Measurements from ENCODE around the gene ZNF385B. TPM values are rescaled to one million over a fixed set of nuclear protein-coding genes. Genes with fewer than 3 reads are reported as not detected.

Gene ZNF385B
- total RNA-seq, 1 donor from 2014 or later = not detected

DNA sequence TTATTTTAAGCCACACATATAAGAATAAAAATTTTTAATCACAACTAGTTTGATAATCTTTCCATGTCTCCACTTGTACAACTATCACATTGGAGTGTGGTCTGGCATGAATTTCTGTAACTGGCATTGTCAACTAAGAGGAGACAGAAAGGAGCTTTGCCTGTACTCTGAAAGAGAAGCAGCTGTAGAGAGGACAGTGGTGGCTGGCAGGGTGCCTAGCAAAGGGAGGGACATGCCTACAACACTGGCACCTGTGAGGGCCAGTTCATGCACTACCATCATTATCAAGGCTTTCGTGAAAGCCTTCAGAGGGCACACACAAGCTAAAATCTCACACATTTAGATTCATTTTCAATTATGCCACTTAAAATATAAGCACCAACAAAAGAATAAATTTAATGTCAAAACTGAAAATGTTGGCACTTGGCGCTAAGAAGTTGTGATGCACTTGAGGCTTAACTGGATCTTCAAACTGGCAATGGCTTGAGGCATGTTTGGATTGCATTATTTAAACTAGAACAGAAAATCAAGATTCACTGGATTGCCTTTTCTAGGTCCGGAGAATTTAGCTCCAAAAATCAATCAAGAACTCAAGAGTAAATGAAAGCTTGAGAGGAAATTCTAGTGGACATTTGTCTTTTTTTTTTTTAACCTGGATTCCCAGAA, 238.6 kb downstream of the ZNF385B start:
- Mint-ChIP-seq H3K4me3 (no peak overlapping the region), H3K9me3 (no peaks in the 10 kb centered on the region), H3K36me3 (ENCODE audit: low read depth) (no peaks in the 10 kb centered on the region), H3K27me3 (peaks cover 3% of the 10 kb centered on the region), H3K27ac (no peak overlapping the region), H3K4me1 (no peaks in the 10 kb centered on the region)
- no peak for DNase-seq
- intact Hi-C loops (cut with micrococcal nuclease) = no loop called here

- Mint-ChIP-seq H3K4me1 (no peaks in the 10 kb centered on the region), H3K4me3 (no peak overlapping the region), H3K36me3 (ENCODE audit: low read depth) (no peaks in the 10 kb centered on the region), H3K9me3 (no peaks in the 10 kb centered on the region), H3K27ac (no peak overlapping the region), H3K27me3 (peaks cover 3% of the 10 kb centered on the region)
- no peak for DNase-seq
- intact Hi-C loops (cut with micrococcal nuclease) = no loop called here
These were observed 239.3 kb downstream of the ZNF385B start for GRCh38 chr2:179622112-179622511.

GRCh38 chr2:179619947-179620467, 241.4 kb downstream of the ZNF385B start:
- H3K4me1 Mint-ChIP-seq = no peaks in the 10 kb centered on the region

DNA sequence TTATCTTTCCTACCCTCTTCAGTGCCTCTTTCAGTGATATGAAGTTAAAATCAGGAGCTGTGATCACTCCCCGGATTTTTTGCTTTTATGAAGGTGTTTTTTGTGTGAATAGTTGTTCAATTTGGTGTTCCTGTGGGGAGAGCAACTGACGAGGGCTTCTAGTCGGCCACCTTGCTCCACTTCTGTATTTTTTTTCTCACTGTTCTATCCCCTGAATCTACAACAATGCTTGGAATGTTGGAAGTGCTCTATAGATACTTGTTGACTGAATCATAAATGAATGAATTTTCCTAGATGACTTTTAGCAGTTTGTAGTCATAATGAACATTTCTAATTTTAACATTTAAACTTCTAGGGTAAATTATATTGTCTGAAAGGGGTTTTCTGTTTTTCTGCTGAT, 247.3 kb downstream of the ZNF385B start:
- Mint-ChIP-seq H3K4me3 (no peak overlapping the region), H3K27me3 (peaks cover 3% of the 10 kb centered on the region), H3K27ac (no peak overlapping the region), H3K4me1 (no peaks in the 10 kb centered on the region), H3K36me3 (ENCODE audit: low read depth) (no peaks in the 10 kb centered on the region), H3K9me3 (no peaks in the 10 kb centered on the region)
- intact Hi-C loops (cut with micrococcal nuclease) = no loop called here
- DNase-seq = no peak

More at GRCh38 chr2:179619947-179620467, 241.4 kb downstream of the ZNF385B start:
- Mint-ChIP-seq H3K27ac (no peak overlapping the region), H3K27me3 (peaks cover 3% of the 10 kb centered on the region), H3K9me3 (no peaks in the 10 kb centered on the region), H3K36me3 (ENCODE audit: low read depth) (no peaks in the 10 kb centered on the region), H3K4me3 (no peak overlapping the region)
- no peak for DNase-seq
- intact Hi-C loops (cut with micrococcal nuclease) = no loop called here

- intact Hi-C loops (cut with micrococcal nuclease) = no loop called here
- Mint-ChIP-seq H3K27ac (no peak overlapping the region), H3K4me3 (no peak overlapping the region), H3K36me3 (ENCODE audit: low read depth) (no peaks in the 10 kb centered on the region), H3K27me3 (peaks cover 3% of the 10 kb centered on the region), H3K9me3 (no peaks in the 10 kb centered on the region), H3K4me1 (no peaks in the 10 kb centered on the region)
- no peak for DNase-seq
These were observed 247.7 kb downstream of the ZNF385B start for GRCh38 chr2:179613701-179614100.

GRCh38 chr2:179613299-179613651, 248.1 kb downstream of the ZNF385B start:
- Mint-ChIP-seq H3K27me3 (peaks cover 2% of the 10 kb centered on the region), H3K9me3 (no peaks in the 10 kb centered on the region), H3K36me3 (ENCODE audit: low read depth) (no peaks in the 10 kb centered on the region), H3K4me1 (no peaks in the 10 kb centered on the region), H3K4me3 (no peak overlapping the region), H3K27ac (no peak overlapping the region)
- intact Hi-C loops (cut with micrococcal nuclease) = no loop called here
- no peak for DNase-seq

DNA sequence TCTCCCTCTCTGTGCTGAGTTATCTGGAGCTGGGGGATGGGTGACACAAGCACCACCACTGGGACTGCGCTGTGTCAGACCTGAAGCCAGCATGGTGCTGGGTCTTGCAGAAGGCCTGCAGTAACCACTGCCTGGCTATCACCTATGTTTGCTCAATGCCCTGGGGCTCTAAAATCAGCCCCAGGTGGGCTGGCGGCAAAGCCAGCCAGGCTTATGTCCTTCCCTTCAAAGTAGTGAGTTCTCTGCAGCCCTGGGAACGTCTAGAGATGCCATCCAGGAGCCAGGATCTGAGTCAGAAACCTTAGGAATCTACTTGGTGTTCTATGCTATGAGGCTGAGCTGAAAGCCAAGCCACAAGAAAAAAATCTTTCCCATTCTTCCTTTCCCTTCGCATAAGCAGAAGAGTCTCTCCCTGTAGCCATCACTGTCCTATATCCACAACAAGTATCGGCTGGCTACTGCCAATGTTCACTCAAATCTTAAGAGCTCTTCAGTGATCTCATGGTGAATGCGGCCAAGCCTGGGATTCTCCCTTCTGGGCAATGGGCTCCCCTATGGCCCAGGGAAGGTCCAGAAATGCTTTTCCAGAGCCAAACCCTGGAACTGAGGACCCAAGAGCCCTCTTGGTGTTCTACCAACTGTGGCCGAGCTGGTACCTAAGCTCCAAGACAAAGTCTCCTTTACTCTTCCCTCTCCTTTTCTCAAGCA, 248.7 kb downstream of the ZNF385B start:
- no peaks in the 10 kb centered on the region for H3K27me3 Mint-ChIP-seq
- no peak for DNase-seq
- intact Hi-C loops (cut with micrococcal nuclease) = no loop called here

GRCh38 chr2:179612108-179612507, 249.3 kb downstream of the ZNF385B start:
- H3K36me3 Mint-ChIP-seq (ENCODE audit: low read depth) = no peaks in the 10 kb centered on the region
- intact Hi-C loops (cut with micrococcal nuclease) = no loop called here
- no peaks in the 10 kb centered on the region for H3K4me1 Mint-ChIP-seq
- no peak overlapping the region for H3K4me3 Mint-ChIP-seq
- H3K27ac Mint-ChIP-seq = no peak overlapping the region
- no peaks in the 10 kb centered on the region for H3K9me3 Mint-ChIP-seq
- H3K27me3 Mint-ChIP-seq = no peaks in the 10 kb centered on the region
- DNase-seq = no peak

More for the DNA sequence above, 248.7 kb downstream of the ZNF385B start:
- H3K27ac Mint-ChIP-seq = no peak overlapping the region
- H3K4me3 Mint-ChIP-seq = no peak overlapping the region
- no peaks in the 10 kb centered on the region for H3K4me1 Mint-ChIP-seq
- H3K9me3 Mint-ChIP-seq = no peaks in the 10 kb centered on the region
- no peaks in the 10 kb centered on the region for H3K36me3 Mint-ChIP-seq (ENCODE audit: low read depth)

DNA sequence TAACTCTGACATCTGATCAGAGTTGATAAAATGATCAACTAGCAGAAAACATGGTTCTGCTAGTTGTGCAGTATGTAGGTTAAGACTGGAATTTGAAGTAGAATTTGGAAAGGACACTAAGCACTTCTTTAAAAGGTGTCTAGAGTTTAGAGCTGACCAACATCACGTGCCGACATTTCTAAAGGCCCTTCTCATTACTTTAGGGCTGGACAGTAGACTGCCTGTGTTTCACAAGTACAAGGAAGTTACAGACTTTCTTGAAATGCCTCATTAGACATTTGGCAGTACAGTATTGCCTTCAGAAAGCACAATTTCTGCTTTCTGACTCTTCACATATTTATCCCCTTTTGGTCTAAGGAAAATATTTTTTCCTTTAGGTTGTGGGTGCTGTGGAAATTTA, 255.3 kb downstream of the ZNF385B start:
- Mint-ChIP-seq H3K4me1 (no peaks in the 10 kb centered on the region), H3K27me3 (no peaks in the 10 kb centered on the region), H3K4me3 (no peak overlapping the region), H3K36me3 (ENCODE audit: low read depth) (no peaks in the 10 kb centered on the region), H3K9me3 (no peaks in the 10 kb centered on the region), H3K27ac (no peak overlapping the region)
- intact Hi-C loops (cut with micrococcal nuclease) = no loop called here
- no peak for DNase-seq

- H3K9me3 Mint-ChIP-seq = no peaks in the 10 kb centered on the region
These were observed 256.1 kb downstream of the ZNF385B start for GRCh38 chr2:179605341-179605740.

GRCh38 chr2:179604598-179604997, 256.8 kb downstream of the ZNF385B start:
- no peak for DNase-seq
- Mint-ChIP-seq H3K9me3 (no peaks in the 10 kb centered on the region), H3K27ac (no peak overlapping the region), H3K4me1 (no peaks in the 10 kb centered on the region), H3K36me3 (ENCODE audit: low read depth) (no peaks in the 10 kb centered on the region), H3K4me3 (no peak overlapping the region), H3K27me3 (no peaks in the 10 kb centered on the region)
- intact Hi-C loops (cut with micrococcal nuclease) = no loop called here

More at GRCh38 chr2:179605341-179605740, 256.1 kb downstream of the ZNF385B start:
- Mint-ChIP-seq H3K4me3 (no peak overlapping the region), H3K36me3 (ENCODE audit: low read depth) (no peaks in the 10 kb centered on the region), H3K4me1 (no peaks in the 10 kb centered on the region), H3K27me3 (no peaks in the 10 kb centered on the region), H3K27ac (no peak overlapping the region)
- intact Hi-C loops (cut with micrococcal nuclease) = no loop called here
- DNase-seq = no peak

DNA sequence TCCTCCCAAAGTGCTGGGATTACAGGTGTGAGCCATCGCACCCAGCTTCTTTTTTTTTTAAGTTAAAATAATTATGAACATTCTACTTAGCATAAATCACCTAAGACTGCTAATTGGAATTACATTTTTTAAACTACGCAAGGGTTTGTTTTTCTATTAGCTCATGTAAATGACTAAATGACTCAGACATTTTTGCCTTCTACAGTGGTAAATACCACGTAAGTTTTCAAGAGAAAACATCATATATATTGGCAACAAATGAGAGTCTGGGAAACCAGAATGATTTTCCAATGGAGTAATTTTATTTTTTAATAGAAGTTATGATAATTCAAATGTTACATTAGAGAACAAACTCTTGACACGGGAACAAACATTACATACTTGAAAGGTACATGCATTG, 259.0 kb downstream of the ZNF385B start:
- H3K36me3 Mint-ChIP-seq (ENCODE audit: low read depth) = no peaks in the 10 kb centered on the region
- no peaks in the 10 kb centered on the region for H3K27me3 Mint-ChIP-seq

DNA sequence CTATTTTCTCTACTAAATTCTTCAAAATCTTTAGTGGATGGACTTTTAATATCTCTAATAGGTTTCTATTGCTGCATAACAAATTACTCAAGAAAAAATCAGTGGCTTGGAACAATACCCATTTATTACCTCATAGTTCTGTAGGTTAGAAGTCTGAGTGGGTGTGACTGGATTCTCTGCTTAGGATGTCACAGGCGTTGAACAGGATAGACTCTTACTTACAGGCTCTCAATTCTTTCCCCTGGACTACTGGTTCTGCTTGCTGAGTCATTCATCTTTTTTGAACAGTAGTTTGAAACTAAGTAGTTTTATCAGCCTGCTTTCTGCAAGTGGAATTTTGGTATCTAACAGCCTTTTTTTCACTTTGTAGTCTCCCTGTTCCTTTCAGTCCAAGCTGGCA, 265.4 kb downstream of the ZNF385B start:
- Mint-ChIP-seq H3K4me1 (no peaks in the 10 kb centered on the region), H3K36me3 (ENCODE audit: low read depth) (no peaks in the 10 kb centered on the region), H3K9me3 (no peaks in the 10 kb centered on the region), H3K4me3 (no peak overlapping the region), H3K27me3 (no peaks in the 10 kb centered on the region), H3K27ac (no peak overlapping the region)
- intact Hi-C loops (cut with micrococcal nuclease) = no loop called here
- no peak for DNase-seq

More for the DNA sequence above, 259.0 kb downstream of the ZNF385B start:
- Mint-ChIP-seq H3K4me1 (no peaks in the 10 kb centered on the region), H3K9me3 (no peaks in the 10 kb centered on the region), H3K4me3 (no peak overlapping the region), H3K27ac (no peak overlapping the region)
- no peak for DNase-seq
- intact Hi-C loops (cut with micrococcal nuclease) = no loop called here

- Mint-ChIP-seq H3K27ac (no peak overlapping the region), H3K27me3 (no peaks in the 10 kb centered on the region), H3K4me3 (no peak overlapping the region), H3K9me3 (no peaks in the 10 kb centered on the region), H3K36me3 (ENCODE audit: low read depth) (no peaks in the 10 kb centered on the region), H3K4me1 (no peaks in the 10 kb centered on the region)
- DNase-seq = no peak
- intact Hi-C loops (cut with micrococcal nuclease) = no loop called here
These were observed 266.1 kb downstream of the ZNF385B start for GRCh38 chr2:179595284-179595683.

Measured in activated CD4-positive, alpha-beta T cell treated with anti-CD3 and anti-CD28 coated beads, Interleukin-2, amount 10 ng/mL, durations not matched to agents 24 days and 14 days (primary cell).